Measurements from ENCODE around the gene DGKZ. TPM values are rescaled to one million over a fixed set of nuclear protein-coding genes. Genes with fewer than 3 reads are reported as not detected.

Gene DGKZ
- polyA plus RNA-seq, 3 donors, result 30.4 to 217 (median 33.4) TPM

- peak overlapping the region in 1 of 3 experiments; percentile 60 for H3K4me3 ChIP-seq (replicated peaks in 1 of 3; ENCODE audit: low read depth in 2 of 3, low read length in 3 of 3)
- Mint-ChIP-seq H3K27ac (peak overlapping the region; percentile 46 to 91 (median 76)), H3K27me3 (ENCODE audit: low read depth in 3 of 3) (peaks cover 18 to 26% (median 21%) of the 10 kb centered on the region in 3 donors), H3K4me1 (peaks cover 93% of the 10 kb centered on the region), H3K4me3 (peak overlapping the region; percentile 16 to 42), H3K36me3 (peaks cover 0 to 2% of the 10 kb centered on the region in 2 donors), H3K9me3 (peaks cover 0 to 3% (median 0%) of the 10 kb centered on the region in 7 donors)
- 69% methylated on average over 7 of the region's 13 CpGs for WGBS (ENCODE audit: insufficient coverage)
- peaks cover 5% of the 10 kb centered on the region for H3K79me2 ChIP-seq (ENCODE audit: insufficient read depth, low read length)
- intact Hi-C loops (cut with micrococcal nuclease), result no loop called here
- DNase-seq, result peak in 2 of 3 donors; percentile 62 to 65
- no peaks in the 10 kb centered on the region for H3K36me3 ChIP-seq (replicated peaks in 1 of 2; ENCODE audit: control insufficient read depth in 1 of 2, insufficient read depth in 2 of 2, low read length in 2 of 2)
- peaks cover 6% of the 10 kb centered on the region for H4K20me1 ChIP-seq (ENCODE audit: insufficient read depth, low read length)
- no peak overlapping the region for H3K27ac ChIP-seq (ENCODE audit: low read depth in 1 of 2, low read length in 2 of 2)
- no peak overlapping the region for H3K9ac ChIP-seq (ENCODE audit: insufficient read depth, low read length, poor library complexity, severe bottlenecking)
- H3K4me1 ChIP-seq (ENCODE audit: control insufficient read depth in 1 of 2, insufficient read depth in 2 of 2, low read length in 2 of 2), result peaks cover 93 to 96% of the 10 kb centered on the region in 2 donors
- no peak for TF ChIP-seq CTCF (IDR thresholded peaks at IDR 0.05)
- peak overlapping the region; percentile 14 for H3K4me2 ChIP-seq (replicated peaks; ENCODE audit: extremely low read depth, low read length, poor library complexity, severe bottlenecking)
- no peaks in the 10 kb centered on the region for H3K9me3 ChIP-seq (replicated peaks in 1 of 2; ENCODE audit: control insufficient read depth in 1 of 2, insufficient read depth in 1 of 2, low read length in 2 of 2)
- peaks cover 0 to 15% of the 10 kb centered on the region in 2 donors for H3K27me3 ChIP-seq (ENCODE audit: control insufficient read depth in 2 of 2, insufficient read depth in 2 of 2, low read length in 2 of 2)
- no peak overlapping the region for H2AFZ ChIP-seq (ENCODE audit: insufficient read depth, low read depth, low read length, poor library complexity, severe bottlenecking)
These were observed 9.5 kb upstream of the DGKZ start for GRCh38 chr11:46337626-46338345.

- Histone ChIP-seq H3K9ac (ENCODE audit: insufficient read depth, low read length, poor library complexity, severe bottlenecking) (no peak overlapping the region), H3K27me3 (ENCODE audit: control insufficient read depth in 2 of 2, insufficient read depth in 2 of 2, low read length in 2 of 2) (peaks cover 0 to 10% of the 10 kb centered on the region in 2 donors), H3K36me3 (replicated peaks in 1 of 2; ENCODE audit: control insufficient read depth in 1 of 2, insufficient read depth in 2 of 2, low read length in 2 of 2) (no peaks in the 10 kb centered on the region), H2AFZ (ENCODE audit: insufficient read depth, low read depth, low read length, poor library complexity, severe bottlenecking) (peak overlapping the region; percentile 53), H3K4me2 (replicated peaks; ENCODE audit: extremely low read depth, low read length, poor library complexity, severe bottlenecking) (peak overlapping the region; percentile 54), H3K27ac (ENCODE audit: low read depth in 1 of 2, low read length in 2 of 2) (peak overlapping the region; percentile 37 to 62), H3K79me2 (ENCODE audit: insufficient read depth, low read length) (peaks cover 8% of the 10 kb centered on the region), H3K4me1 (ENCODE audit: control insufficient read depth in 1 of 2, insufficient read depth in 2 of 2, low read length in 2 of 2) (peaks cover 96 to 97% of the 10 kb centered on the region in 2 donors), H3K9me3 (replicated peaks in 1 of 2; ENCODE audit: control insufficient read depth in 1 of 2, insufficient read depth in 1 of 2, low read length in 2 of 2) (no peaks in the 10 kb centered on the region), H4K20me1 (ENCODE audit: insufficient read depth, low read length) (peaks cover 5% of the 10 kb centered on the region), H3K4me3 (replicated peaks in 1 of 3; ENCODE audit: low read depth in 2 of 3, low read length in 3 of 3) (peak overlapping the region in 1 of 3 experiments; percentile 60)
- H3K9me3 Mint-ChIP-seq, result no peaks in the 10 kb centered on the region
- H3K27me3 Mint-ChIP-seq (ENCODE audit: low read depth in 3 of 3), result peaks cover 12 to 19% (median 16%) of the 10 kb centered on the region in 3 donors
- TF ChIP-seq CTCF (IDR thresholded peaks at IDR 0.05), result no peak
- H3K4me3 Mint-ChIP-seq, result peak overlapping the region; percentile 61 to 85
- H3K36me3 Mint-ChIP-seq, result peaks cover 0 to 2% of the 10 kb centered on the region in 2 donors
- DNase-seq, result no peak
- peak overlapping the region; percentile 15 to 88 (median 75) for H3K27ac Mint-ChIP-seq
- 40% methylated on average over 4 of the region's 9 CpGs for whole genome bisulfite sequencing (ENCODE audit: insufficient coverage)
- intact Hi-C loops (cut with micrococcal nuclease), result no loop called here
- peaks cover 98% of the 10 kb centered on the region for H3K4me1 Mint-ChIP-seq
These were observed 8.7 kb upstream of the DGKZ start for GRCh38 chr11:46338636-46338987.

Data from CD14-positive monocyte (primary cell).